Omental fat pad (tissue), 4 donors: ENCODE data around the gene ANKRD49. TPM values are rescaled to one million over a fixed set of nuclear protein-coding genes. Genes with fewer than 3 reads are reported as not detected.
A peak's percentile ranks its signal among the peaks of the same experiment; 100 is the strongest.

ENCODE experiments used
- ATAC-seq: fragments of 150-250 bp; one replicate; pipeline ENCODE4 v1.9.1; 2016; ENCODE audit warnings: mild to moderate bottlenecking, moderate library complexity; ENCODE audit not compliant: low FRiP score
- DNase-seq: peaks from one replicate; pipeline ENCODE4 v3.0.0-alpha.2; 2019; ENCODE audit warnings: low spot score
- CTCF ChIP-seq, 3 donors: fragments of 450-650 bp; IDR thresholded peaks; one replicate each; pipeline ENCODE4 v1.5.1; 2016 to 2017; ENCODE audit warnings: antibody characterized with exemption in 3 of 3, mild to moderate bottlenecking in 3 of 3, moderate library complexity in 2 of 3
- total RNA-seq, 4 donors: library from RNA; depleted of rRNA; stranded (reverse); fragments of >200 nt; gene quantifications; one replicate each; pipeline ENCODE4 v1.1.0, GENCODE V29; 2016

Gene ANKRD49
- total RNA-seq, 4 donors from 2014 or later: 7.2 to 25.2 (median 9.3) TPM

- no peak for TF ChIP-seq CTCF (IDR thresholded peaks at IDR 0.05)
- no peak for ATAC-seq
- DNase-seq: no peak
These were observed 25.8 kb downstream of the ANKRD49 start for GRCh38 chr11:94519478-94520084.

- ATAC-seq: no peak
These were observed 27.9 kb downstream of the ANKRD49 start for GRCh38 chr11:94521684-94522083.

DNA sequence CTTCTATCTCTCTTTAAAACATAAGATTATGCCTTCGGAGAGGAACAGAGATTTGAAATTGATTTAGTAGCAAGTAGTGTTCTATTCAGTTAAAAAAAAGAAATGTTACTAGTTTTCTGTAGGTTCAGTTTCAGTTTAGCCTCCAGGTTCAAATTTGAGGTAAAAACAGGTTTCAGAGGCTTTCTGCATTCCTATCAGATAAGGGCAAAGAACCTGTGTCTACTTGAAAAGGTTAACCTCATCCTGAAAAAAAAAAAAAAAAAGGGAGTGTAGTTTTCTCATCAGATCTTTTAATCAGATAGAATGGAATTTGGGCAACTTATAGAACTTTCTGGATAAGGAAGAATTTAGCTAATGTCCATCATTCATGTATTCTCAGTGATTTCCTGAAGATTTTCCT lies 30.6 kb downstream of the ANKRD49 start:
- no peak for DNase-seq
- no peak for TF ChIP-seq CTCF (IDR thresholded peaks at IDR 0.05)
- ATAC-seq: no peak

More at GRCh38 chr11:94521684-94522083, 27.9 kb downstream of the ANKRD49 start:
- DNase-seq: no peak
- no peak for TF ChIP-seq CTCF (IDR thresholded peaks at IDR 0.05)

DNA sequence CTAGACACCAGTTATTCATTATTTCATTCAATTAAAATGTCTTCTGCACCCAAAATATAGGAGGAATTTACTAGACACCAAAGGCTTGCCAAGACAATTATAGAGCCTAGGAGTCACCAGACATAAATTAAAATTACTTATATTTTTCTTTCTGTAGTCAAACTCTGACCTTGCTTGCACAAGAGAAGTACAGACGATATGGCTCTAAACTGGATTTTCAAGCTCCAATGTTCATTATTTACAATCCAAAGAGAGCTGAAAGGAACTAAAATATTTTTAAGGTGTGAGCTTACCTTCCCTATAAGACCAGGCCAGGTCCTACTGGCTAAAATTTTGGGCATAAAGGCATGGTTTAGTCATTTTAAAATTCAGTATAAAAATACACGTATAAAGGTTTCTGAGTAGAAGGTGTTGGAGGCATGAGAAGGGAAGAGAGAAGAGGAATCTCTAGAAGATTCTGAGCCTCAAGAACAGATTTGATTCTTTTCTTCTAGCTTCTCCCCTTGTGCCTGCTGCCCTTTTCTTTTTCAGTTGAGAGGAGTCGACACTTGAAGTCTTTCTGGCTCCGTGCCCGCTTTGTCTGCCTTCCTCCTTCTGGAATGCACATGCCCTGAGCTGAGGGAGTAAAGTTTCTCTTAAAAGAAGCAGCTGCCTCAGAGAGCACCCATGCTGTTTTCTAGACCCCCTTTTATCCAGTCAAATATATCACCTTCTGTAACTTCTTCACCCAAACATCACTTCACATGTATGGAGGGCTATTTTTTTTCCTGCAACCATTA lies 32.0 kb downstream of the ANKRD49 start:
- DNase-seq: peak; percentile 54
- ATAC-seq: no peak
- TF ChIP-seq CTCF (IDR thresholded peaks at IDR 0.05): no peak

DNA sequence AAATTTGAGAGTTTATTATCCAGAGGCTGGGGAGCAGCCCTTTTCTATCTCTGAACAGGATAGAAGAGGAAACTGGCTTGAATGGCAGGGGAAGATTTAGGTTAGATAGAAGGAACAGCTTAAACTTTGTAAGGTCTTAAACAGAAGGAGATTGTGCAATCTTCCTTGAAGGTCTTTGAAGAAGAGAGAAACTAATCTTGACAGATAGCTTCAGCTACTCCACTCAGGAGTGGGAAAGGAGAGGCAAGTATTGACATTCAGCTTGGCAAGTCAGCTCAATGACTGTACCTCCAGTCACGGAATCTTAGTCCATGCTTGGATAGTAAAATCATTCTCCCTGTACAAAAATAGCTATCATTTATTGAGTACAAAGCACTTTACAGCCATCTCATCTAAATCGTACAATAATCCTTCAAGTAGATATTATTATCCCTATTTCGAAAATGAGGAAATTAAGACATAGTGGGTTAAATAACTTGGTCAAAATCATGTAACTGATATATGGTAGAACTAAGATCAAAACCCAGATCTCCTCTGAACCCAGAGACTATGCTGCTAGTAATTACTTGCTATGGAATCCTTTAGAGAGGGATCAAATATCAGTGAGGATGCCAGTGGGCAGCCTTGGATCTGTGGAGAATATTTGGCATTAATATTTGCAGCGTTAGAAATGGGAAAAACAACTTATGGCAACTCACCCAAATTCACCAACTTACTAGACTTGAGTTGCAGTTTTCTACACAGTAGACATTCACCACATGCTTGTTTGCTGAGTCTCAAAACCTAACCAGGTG lies 33.1 kb downstream of the ANKRD49 start:
- no peak for DNase-seq
- no peak for ATAC-seq
- no peak for TF ChIP-seq CTCF (IDR thresholded peaks at IDR 0.05)

DNA sequence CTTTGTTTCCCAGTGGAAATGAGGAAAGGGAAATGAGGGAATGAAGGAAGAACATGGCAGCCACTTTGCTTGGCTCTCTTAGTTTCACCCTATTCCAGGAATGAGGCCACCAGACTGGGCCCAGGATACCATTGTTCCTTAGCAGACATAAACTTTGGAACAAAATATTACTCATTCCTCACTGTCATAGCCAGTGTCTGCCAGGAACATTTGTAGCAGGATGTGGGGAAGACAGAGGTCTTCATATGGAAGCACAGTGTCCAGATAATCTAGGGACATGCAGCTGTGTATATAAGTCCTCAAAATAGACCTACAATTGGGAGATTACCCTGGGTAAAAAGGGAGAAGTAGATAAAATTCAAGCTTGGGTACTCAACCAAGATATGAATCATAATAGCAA lies 34.8 kb downstream of the ANKRD49 start:
- DNase-seq (no peak), ATAC-seq (no peak)
- no peak for TF ChIP-seq CTCF (IDR thresholded peaks at IDR 0.05)
